ENCODE measurements around the gene RPS27A. TPM values are rescaled to one million over a fixed set of nuclear protein-coding genes. Genes with fewer than 3 reads are reported as not detected.
A peak's percentile ranks its signal among the peaks of the same experiment; 100 is the strongest.
"Not testable (repeated sequence)": the region's sequence is repeated elsewhere in the genome, so short reads cannot be mapped to it uniquely, and the experiment has no call there.

The RPS27A gene
- polyA plus RNA-seq (ENCODE audit: insufficient read length in 12 of 12) = 1,000 to 10,000 TPM in 11 of 12 donors, not detected in 1; 1,296 to 2,513 (median 2,014) TPM
- long read RNA-seq, donor 1, transcript RPS27A-208 (5 exons, 580 nt) = minor isoform, 17 of 3,321 reads
- long read RNA-seq, donor 1, transcript RPS27A-201 (6 exons, 1,071 nt) = major isoform, 2,180 of 3,321 reads
- long read RNA-seq, donor 1, transcript RPS27A-203 (5 exons, 796 nt) = minor isoform, 216 of 3,321 reads
- long read RNA-seq, donor 1, transcript RPS27A-207 (3 exons, 557 nt) = minor isoform, 10 of 3,321 reads
- long read RNA-seq, donor 1, partial matches to known transcripts = 268 of 3,321 reads
- long read RNA-seq, donor 1, other reads (novel, unspliced or antisense) = 626 of 3,321 reads
- long read RNA-seq, donor 2, transcript RPS27A-208 (5 exons, 580 nt) = minor isoform, 32 of 4,332 reads
- long read RNA-seq, donor 2, transcript RPS27A-203 (5 exons, 796 nt) = minor isoform, 422 of 4,332 reads
- long read RNA-seq, donor 2, transcript RPS27A-207 (3 exons, 557 nt) = minor isoform, 11 of 4,332 reads
- long read RNA-seq, donor 2, transcript RPS27A-201 (6 exons, 1,071 nt) = major isoform, 2,461 of 4,332 reads
- long read RNA-seq, donor 2, partial matches to known transcripts = 509 of 4,332 reads
- long read RNA-seq, donor 2, other reads (novel, unspliced or antisense) = 891 of 4,332 reads
- long read RNA-seq, donor 3, transcript RPS27A-208 (5 exons, 580 nt) = minor isoform, 11 of 1,639 reads
- long read RNA-seq, donor 3, transcript RPS27A-201 (6 exons, 1,071 nt) = major isoform, 1,075 of 1,639 reads
- long read RNA-seq, donor 3, transcript RPS27A-203 (5 exons, 796 nt) = minor isoform, 135 of 1,639 reads
- long read RNA-seq, donor 3, partial matches to known transcripts = 99 of 1,639 reads
- long read RNA-seq, donor 3, other reads (novel, unspliced or antisense) = 317 of 1,639 reads
- long read RNA-seq, donor 4, transcript RPS27A-201 (6 exons, 1,071 nt) = major isoform, 895 of 1,367 reads
- long read RNA-seq, donor 4, transcript RPS27A-203 (5 exons, 796 nt) = minor isoform, 111 of 1,367 reads
- long read RNA-seq, donor 4, transcript RPS27A-208 (5 exons, 580 nt) = minor isoform, 11 of 1,367 reads
- long read RNA-seq, donor 4, partial matches to known transcripts = 94 of 1,367 reads
- long read RNA-seq, donor 4, other reads (novel, unspliced or antisense) = 254 of 1,367 reads
- long read RNA-seq, donor 5, transcript RPS27A-201 (6 exons, 1,071 nt) = major isoform, 2,087 of 3,481 reads
- long read RNA-seq, donor 5, transcript RPS27A-203 (5 exons, 796 nt) = minor isoform, 325 of 3,481 reads
- long read RNA-seq, donor 5, transcript RPS27A-208 (5 exons, 580 nt) = minor isoform, 33 of 3,481 reads
- long read RNA-seq, donor 5, partial matches to known transcripts = 281 of 3,481 reads
- long read RNA-seq, donor 5, other reads (novel, unspliced or antisense) = 750 of 3,481 reads
- long read RNA-seq, donor 6, transcript RPS27A-201 (6 exons, 1,071 nt) = major isoform, 1,323 of 2,279 reads
- long read RNA-seq, donor 6, transcript RPS27A-208 (5 exons, 580 nt) = minor isoform, 15 of 2,279 reads
- long read RNA-seq, donor 6, transcript RPS27A-203 (5 exons, 796 nt) = minor isoform, 269 of 2,279 reads
- long read RNA-seq, donor 6, transcript RPS27A-207 (3 exons, 557 nt) = minor isoform, 6 of 2,279 reads
- long read RNA-seq, donor 6, partial matches to known transcripts = 246 of 2,279 reads
- long read RNA-seq, donor 6, other reads (novel, unspliced or antisense) = 419 of 2,279 reads
- long read RNA-seq, donor 7, transcript RPS27A-208 (5 exons, 580 nt) = minor isoform, 23 of 1,805 reads
- long read RNA-seq, donor 7, transcript RPS27A-203 (5 exons, 796 nt) = minor isoform, 146 of 1,805 reads
- long read RNA-seq, donor 7, transcript RPS27A-201 (6 exons, 1,071 nt) = major isoform, 1,104 of 1,805 reads
- long read RNA-seq, donor 7, partial matches to known transcripts = 142 of 1,805 reads
- long read RNA-seq, donor 7, other reads (novel, unspliced or antisense) = 387 of 1,805 reads
- long read RNA-seq, donor 8, transcript RPS27A-207 (3 exons, 557 nt) = minor isoform, 9 of 3,503 reads
- long read RNA-seq, donor 8, transcript RPS27A-201 (6 exons, 1,071 nt) = major isoform, 2,235 of 3,503 reads
- long read RNA-seq, donor 8, transcript RPS27A-208 (5 exons, 580 nt) = minor isoform, 50 of 3,503 reads
- long read RNA-seq, donor 8, transcript RPS27A-203 (5 exons, 796 nt) = minor isoform, 269 of 3,503 reads
- long read RNA-seq, donor 8, partial matches to known transcripts = 224 of 3,503 reads
- long read RNA-seq, donor 8, other reads (novel, unspliced or antisense) = 715 of 3,503 reads
- long read RNA-seq, donor 9, transcript RPS27A-207 (3 exons, 557 nt) = minor isoform, 6 of 2,116 reads
- long read RNA-seq, donor 9, transcript RPS27A-203 (5 exons, 796 nt) = minor isoform, 139 of 2,116 reads
- long read RNA-seq, donor 9, transcript RPS27A-208 (5 exons, 580 nt) = minor isoform, 28 of 2,116 reads
- long read RNA-seq, donor 9, transcript RPS27A-201 (6 exons, 1,071 nt) = major isoform, 1,327 of 2,116 reads
- long read RNA-seq, donor 9, partial matches to known transcripts = 184 of 2,116 reads
- long read RNA-seq, donor 9, other reads (novel, unspliced or antisense) = 428 of 2,116 reads
- long read RNA-seq, donor 10, transcript RPS27A-203 (5 exons, 796 nt) = minor isoform, 208 of 2,506 reads
- long read RNA-seq, donor 10, transcript RPS27A-207 (3 exons, 557 nt) = minor isoform, 8 of 2,506 reads
- long read RNA-seq, donor 10, transcript RPS27A-201 (6 exons, 1,071 nt) = major isoform, 1,568 of 2,506 reads
- long read RNA-seq, donor 10, transcript RPS27A-208 (5 exons, 580 nt) = minor isoform, 50 of 2,506 reads
- long read RNA-seq, donor 10, partial matches to known transcripts = 223 of 2,506 reads
- long read RNA-seq, donor 10, other reads (novel, unspliced or antisense) = 444 of 2,506 reads
- long read RNA-seq, donor 11, transcript RPS27A-207 (3 exons, 557 nt) = minor isoform, 11 of 3,565 reads
- long read RNA-seq, donor 11, transcript RPS27A-201 (6 exons, 1,071 nt) = major isoform, 2,206 of 3,565 reads
- long read RNA-seq, donor 11, transcript RPS27A-208 (5 exons, 580 nt) = minor isoform, 34 of 3,565 reads
- long read RNA-seq, donor 11, transcript RPS27A-203 (5 exons, 796 nt) = minor isoform, 229 of 3,565 reads
- long read RNA-seq, donor 11, partial matches to known transcripts = 322 of 3,565 reads
- long read RNA-seq, donor 11, other reads (novel, unspliced or antisense) = 761 of 3,565 reads

GRCh38 chr2:55232084-55232862 is at the start of gene RPS27A, which contains the start of gene CLHC1:
Gene RPS27A (plus strand): TSS chr2:55232688. CDS start chr2:55232825, 137 bp downstream.
Gene CLHC1 (minus strand): TSS chr2:55232293. CDS start chr2:55222411, 9,882 bp downstream.
- peak; percentile 97 for DNase-seq

- DNase-seq = not testable (repeated sequence)
Observed at GRCh38 chr2:55186837-55187236, 45.7 kb upstream of the RPS27A start.

- DNase-seq = not testable (repeated sequence)
Observed at GRCh38 chr2:55191888-55192287, 40.6 kb upstream of the RPS27A start.

- DNase-seq = no peak
Observed at GRCh38 chr2:55196526-55196925, 36.0 kb upstream of the RPS27A start.

GRCh38 chr2:55200416-55200815 is 32.1 kb upstream of the RPS27A start:
- no peak for DNase-seq

- no peak for DNase-seq
Observed at GRCh38 chr2:55204536-55204935, 28.0 kb upstream of the RPS27A start.

GRCh38 chr2:55204950-55205349 is 27.5 kb upstream of the RPS27A start:
- DNase-seq = no peak

GRCh38 chr2:55213822-55214221 is 18.7 kb upstream of the RPS27A start:
- no peak for DNase-seq

- peak; percentile 9 for DNase-seq
Observed at GRCh38 chr2:55223958-55224760, 8.3 kb upstream of the RPS27A start.

GRCh38 chr2:55224761-55225261 is 7.7 kb upstream of the RPS27A start:
- no peak for DNase-seq

GRCh38 chr2:55225481-55226020 is 6.9 kb upstream of the RPS27A start:
- DNase-seq = no peak

GRCh38 chr2:55227437-55228225 is 4.9 kb upstream of the RPS27A start:
- not testable (repeated sequence) for DNase-seq

- no peak for DNase-seq
Observed at GRCh38 chr2:55228226-55228563, 4.3 kb upstream of the RPS27A start.

- no peak for DNase-seq
Observed at GRCh38 chr2:55229221-55229620, 3.3 kb upstream of the RPS27A start.
